GM12892 (cell line): ENCODE results near the gene RBM28.

Experiments
- DNase-seq: peaks from one replicate; pipeline ENCODE4 v3.0.0; 2011; ENCODE audit not compliant: insufficient read length
- FAIRE-seq: peaks from 2 replicates; lab custom pipeline; 2011; peaks lifted over from hg19 to GRCh38; lab: Jason Lieb, UNC
- POLR2A ChIP-seq: IDR thresholded peaks from 2 replicates; pipeline ENCODE4 v1.6.1; 2011; ENCODE audit warnings: low read depth, low read length, control low read depth
- POLR2AphosphoS5 ChIP-seq: IDR thresholded peaks from 2 replicates; pipeline ENCODE4 v1.6.1; 2011; ENCODE audit warnings: low read depth, low read length, control low read depth
- TAF1 ChIP-seq: IDR thresholded peaks from 2 replicates; pipeline ENCODE4 v1.6.1; 2011; ENCODE audit warnings: low read depth, mild to moderate bottlenecking, control low read depth, low read length, borderline replicate concordance

RBM28 gene

DNA sequence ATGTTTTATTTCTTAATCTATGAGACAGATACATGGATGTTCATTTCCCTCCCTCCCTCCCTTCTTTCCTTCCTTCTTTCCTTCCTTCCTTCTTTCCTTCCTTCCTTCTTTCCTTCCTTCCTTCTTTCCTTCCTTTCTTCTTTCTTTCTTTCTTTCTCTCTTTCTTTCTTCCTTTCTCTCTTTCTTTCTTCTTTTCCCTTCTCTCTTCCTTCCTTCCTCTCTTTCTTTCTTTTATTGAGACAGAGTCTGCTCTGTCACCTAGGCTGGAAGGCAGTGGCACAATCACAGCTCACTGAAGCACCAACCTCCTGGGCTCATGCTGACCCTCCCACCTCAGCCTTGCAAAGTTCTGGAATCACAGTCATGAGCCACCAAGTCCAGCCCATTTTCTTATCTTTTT is 23.3 kb upstream of the RBM28 start:
- FAIRE-seq: no peak
- no peak for DNase-seq
- TF ChIP-seq TAF1 (no peak), POLR2A (no peak)

DNA sequence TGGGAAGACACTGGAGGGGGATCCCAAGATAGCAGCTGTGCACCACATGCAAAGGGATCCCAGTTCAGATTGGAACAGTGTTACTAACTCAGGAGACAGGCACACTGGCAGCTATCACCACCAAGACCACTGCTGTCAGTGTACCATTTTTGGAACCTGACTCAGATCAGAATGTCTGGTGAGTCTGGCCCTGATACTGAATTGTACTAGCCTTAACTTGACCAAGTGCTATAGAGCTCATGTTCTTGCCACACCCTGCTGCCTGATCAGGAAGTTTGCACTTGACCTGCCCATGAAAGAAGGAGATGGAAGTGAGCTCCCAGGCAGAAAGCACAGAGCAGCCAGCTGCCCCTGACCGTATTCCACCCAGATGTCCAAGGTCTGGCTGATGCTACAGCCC is 22.6 kb upstream of the RBM28 start:
- no peak for TF ChIP-seq POLR2A
- no peak for TF ChIP-seq POLR2AphosphoS5
- TF ChIP-seq TAF1: no peak
- no peak for FAIRE-seq
- no peak for DNase-seq

GRCh38 chr7:128365432-128365831 is 21.7 kb upstream of the RBM28 start:
- no peak for DNase-seq
- no peak for FAIRE-seq
- TF ChIP-seq POLR2AphosphoS5: no peak
- no peak for TF ChIP-seq TAF1
- no peak for TF ChIP-seq POLR2A

- no peak for FAIRE-seq
- TF ChIP-seq POLR2AphosphoS5: no peak
Observed at GRCh38 chr7:128364166-128364870, 20.6 kb upstream of the RBM28 start.

DNA sequence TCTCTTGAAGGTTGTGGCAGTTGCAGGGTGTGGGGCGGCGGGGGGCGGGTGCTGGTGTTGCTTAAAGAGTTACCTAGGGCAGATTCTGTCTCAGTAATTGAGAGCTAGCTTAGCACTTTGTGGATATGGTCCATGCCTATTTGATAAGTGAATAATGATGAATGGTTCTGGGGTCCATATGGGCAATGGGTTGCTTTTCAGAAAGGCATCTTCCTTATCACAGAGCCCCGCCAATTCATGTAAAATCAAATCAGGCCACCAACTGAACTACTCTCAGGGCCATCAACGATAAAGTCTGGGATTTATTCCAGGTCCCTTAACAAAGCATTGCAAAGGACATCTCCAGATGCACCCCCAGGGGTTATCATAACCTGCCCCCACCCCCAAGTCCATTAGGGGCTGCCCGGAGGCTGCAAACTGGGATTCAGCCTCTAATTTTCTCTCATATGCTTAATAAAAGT is 19.6 kb upstream of the RBM28 start:
- no peak for TF ChIP-seq TAF1
- TF ChIP-seq POLR2AphosphoS5: no peak
- TF ChIP-seq POLR2A: no peak
- FAIRE-seq (no peak), DNase-seq (no peak)

More at GRCh38 chr7:128364166-128364870, 20.6 kb upstream of the RBM28 start:
- DNase-seq: no peak

DNA sequence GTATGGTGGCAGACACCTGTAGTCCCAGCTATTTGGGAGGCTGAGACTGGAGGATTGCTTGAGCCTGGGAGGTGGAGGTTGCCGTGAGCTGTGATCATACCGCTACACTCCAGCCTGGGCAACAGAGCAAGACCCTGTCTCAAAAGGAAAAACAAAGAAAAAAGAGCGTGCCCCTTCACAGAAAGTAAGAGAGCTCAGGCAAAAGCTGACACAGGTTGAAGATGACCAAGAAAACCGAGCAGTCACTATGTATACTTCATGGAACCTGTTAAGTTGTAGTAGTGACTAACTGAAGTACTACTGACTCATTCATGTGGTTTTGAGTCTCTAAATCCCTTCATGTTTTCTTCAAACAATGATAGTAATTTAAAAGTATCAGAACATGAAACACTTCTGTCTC is 19.0 kb upstream of the RBM28 start:
- no peak for FAIRE-seq
- no peak for DNase-seq
- TF ChIP-seq POLR2A (no peak), POLR2AphosphoS5 (no peak), TAF1 (no peak)

DNA sequence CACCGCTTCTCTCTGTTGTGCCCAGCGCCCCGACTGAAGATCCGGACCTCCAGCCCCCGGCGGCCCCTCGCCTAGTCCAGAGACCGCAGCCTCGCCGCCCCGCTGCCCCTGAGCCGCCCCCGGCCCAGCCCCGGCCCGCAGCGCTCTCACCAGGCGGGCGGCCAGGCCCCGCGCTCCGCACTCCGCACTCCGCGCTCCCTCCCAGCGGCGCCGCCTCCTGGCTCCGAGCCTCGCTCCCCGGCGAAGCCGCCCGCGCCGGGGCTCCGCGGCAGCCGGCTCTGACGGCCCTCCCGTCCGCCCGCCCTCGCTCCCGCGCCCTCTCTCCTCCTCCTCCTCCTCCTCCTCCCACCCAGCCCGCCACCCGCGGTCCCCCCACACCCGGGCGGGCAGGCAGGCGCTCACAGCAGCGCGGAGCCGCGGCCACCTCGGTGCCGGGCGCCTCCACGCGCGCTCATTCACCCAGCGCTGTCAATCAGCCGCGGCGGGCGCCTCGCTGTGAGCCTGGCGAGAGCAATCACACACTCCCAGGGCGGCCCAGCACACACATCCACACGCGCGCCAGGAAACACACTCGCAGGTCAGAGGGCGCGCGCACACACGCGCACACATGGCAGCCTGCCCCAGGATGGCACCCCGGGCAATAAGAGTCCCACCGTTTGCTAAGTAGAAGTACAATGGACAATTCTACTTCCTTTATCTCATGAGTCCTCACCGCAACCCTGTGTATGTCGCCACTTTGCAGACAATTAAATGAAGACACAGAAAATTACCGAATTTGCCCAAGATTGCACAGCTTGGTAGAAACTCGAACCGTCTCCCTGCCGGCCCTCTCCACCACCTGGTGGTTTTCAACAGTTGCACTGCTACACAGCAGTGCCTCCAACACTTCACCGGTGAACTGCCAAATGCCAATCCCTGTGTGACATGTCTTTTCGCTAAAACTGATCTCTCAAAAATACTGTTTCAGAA is 18.0 kb upstream of the RBM28 start, which contains the start of gene PRRT4:
TSS of gene PRRT4 (minus strand) at position 280 of the 969 bp plus-strand sequence.
- FAIRE-seq (no peak), DNase-seq (peak; percentile 50)
- TF ChIP-seq TAF1 (no peak), POLR2A (no peak), POLR2AphosphoS5 (no peak)

DNA sequence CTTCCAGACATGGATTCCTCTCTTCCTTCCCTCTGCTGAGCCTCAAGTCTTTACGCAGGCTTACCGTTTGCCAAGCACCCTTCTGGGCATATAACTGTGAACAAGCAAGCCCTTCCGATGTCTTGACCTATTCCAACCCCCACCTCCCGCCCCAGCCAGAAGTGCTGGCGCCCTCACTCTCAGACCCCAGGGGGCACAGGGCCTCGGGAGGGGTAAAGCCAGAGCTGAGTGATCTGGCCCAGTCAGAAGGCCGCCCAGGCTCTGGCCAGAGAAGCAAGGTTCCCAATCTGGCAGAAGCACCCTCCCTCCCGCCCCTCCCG is 16.6 kb upstream of the RBM28 start:
- DNase-seq (no peak), FAIRE-seq (no peak)
- TF ChIP-seq POLR2A (no peak), TAF1 (no peak), POLR2AphosphoS5 (no peak)

DNA sequence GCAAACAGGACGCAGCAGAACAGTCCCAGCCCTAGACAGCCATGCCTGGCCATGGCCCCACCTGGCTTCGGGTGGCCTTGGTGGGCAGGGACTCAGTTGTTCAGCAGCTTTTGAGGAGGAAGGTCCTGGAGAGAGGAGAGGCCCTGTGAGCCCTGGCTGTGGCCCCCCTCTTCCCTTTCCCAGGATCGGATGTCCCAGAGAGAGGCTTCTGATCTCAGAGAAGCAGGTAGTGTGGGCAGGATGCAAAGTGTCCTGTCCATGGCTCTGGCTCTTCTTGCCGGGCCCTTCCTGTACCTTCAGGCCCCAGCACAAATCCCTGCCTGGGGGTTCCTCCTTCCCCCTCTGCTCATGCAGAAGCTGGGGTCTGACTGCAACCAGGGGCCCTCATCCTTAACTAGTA is 16.2 kb upstream of the RBM28 start:
- FAIRE-seq: no peak
- DNase-seq: no peak
- TF ChIP-seq TAF1 (no peak), POLR2AphosphoS5 (no peak), POLR2A (no peak)

GRCh38 chr7:128359336-128359735 is 15.6 kb upstream of the RBM28 start:
- FAIRE-seq: no peak
- DNase-seq: no peak

DNA sequence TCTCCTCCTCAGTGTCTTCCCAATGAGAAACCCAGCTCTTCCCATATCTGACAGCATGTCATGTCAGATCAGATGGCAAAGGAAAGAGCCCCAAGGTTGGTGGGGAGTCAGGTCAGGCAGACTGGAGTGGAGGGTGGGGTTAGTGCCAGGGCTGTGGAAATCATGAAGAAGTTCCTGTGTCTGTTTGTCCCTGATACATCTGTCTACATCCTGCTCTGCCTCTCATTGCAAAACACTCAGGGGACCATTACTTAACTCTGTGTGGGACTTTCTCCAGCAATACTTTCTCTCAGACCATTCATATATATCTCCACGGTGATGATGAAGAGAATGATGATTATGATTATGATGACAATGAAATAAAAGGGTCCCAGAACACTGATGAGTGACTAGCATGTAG is 14.5 kb upstream of the RBM28 start:
- FAIRE-seq (no peak), DNase-seq (no peak)
- TF ChIP-seq POLR2AphosphoS5 (no peak), POLR2A (no peak), TAF1 (no peak)

More at GRCh38 chr7:128359336-128359735, 15.6 kb upstream of the RBM28 start:
- no peak for TF ChIP-seq TAF1
- TF ChIP-seq POLR2A: no peak
- TF ChIP-seq POLR2AphosphoS5: no peak

- DNase-seq: no peak
- FAIRE-seq: no peak
- no peak for TF ChIP-seq POLR2AphosphoS5
- TF ChIP-seq TAF1: no peak
- TF ChIP-seq POLR2A: no peak
Observed at GRCh38 chr7:128357217-128357613, 13.5 kb upstream of the RBM28 start.

DNA sequence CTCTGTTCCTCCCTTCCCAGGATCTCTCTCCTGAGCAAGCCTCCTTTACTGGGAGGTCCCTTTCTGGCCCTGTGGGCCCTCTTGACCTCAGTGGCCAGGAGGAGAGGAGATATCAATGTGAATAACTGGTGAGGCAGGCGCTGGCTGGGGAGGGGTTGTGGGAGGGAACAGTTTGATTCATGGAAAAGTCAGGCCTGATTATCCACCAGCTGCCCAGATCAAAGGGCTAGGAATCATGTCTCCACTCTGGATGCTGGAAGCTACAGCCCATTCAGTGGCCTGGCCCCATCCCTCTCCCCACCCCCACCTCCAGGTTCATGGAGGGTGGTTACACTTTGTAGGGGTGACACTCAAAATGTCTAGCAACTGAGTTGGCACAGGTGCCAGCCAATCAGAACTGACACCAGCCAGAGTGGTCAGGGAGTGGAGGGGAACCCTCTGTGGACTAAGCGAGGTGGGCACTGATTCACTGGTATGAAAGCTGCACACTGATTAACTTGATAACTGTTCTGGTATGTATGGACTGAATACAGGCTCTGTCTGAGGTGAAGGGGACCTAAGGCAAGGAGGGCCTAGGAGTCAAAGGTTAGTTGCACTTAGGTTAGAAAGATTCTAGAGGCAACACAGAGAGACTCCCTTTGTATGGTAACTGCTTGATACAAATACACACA is 13.0 kb upstream of the RBM28 start:
- FAIRE-seq (no peak), DNase-seq (no peak)

More for the DNA sequence above, 13.0 kb upstream of the RBM28 start:
- TF ChIP-seq POLR2A: no peak
- TF ChIP-seq POLR2AphosphoS5: no peak
- no peak for TF ChIP-seq TAF1
